ENCODE data around the gene MORC2. TPM values are rescaled to one million over a fixed set of nuclear protein-coding genes. Genes with fewer than 3 reads are reported as not detected.

Gene MORC2
- total RNA-seq, 1 experiment from 2014 or later = 60.3 TPM

GRCh38 chr22:30881361-30882183 is 87.0 kb downstream of the MORC2 start:
- no peak for DNase-seq (ENCODE audit: low spot score)
- Histone ChIP-seq H3K27ac (ENCODE audit: low read depth, low read length, poor library complexity, severe bottlenecking) (no peak overlapping the region), H3K4me1 (ENCODE audit: insufficient read depth, low read length, poor library complexity, severe bottlenecking) (peaks cover 21% of the 10 kb centered on the region), H3K4me3 (ENCODE audit: low read depth, low read length, poor library complexity, severe bottlenecking) (no peak overlapping the region), H3K9me3 (ENCODE audit: low read depth, low read length, poor library complexity, severe bottlenecking) (no peaks in the 10 kb centered on the region), H3K27me3 (replicated peaks; ENCODE audit: insufficient read depth, low read depth, low read length, poor library complexity) (no peaks in the 10 kb centered on the region), H3K36me3 (ENCODE audit: insufficient read depth, low read length, poor library complexity, severe bottlenecking) (no peaks in the 10 kb centered on the region)
- ChIA-PET CTCF (no interaction called here), POLR2A (ENCODE audit: low non-redundant PET) (no interaction called here)
- TF ChIP-seq EZH2 (IDR thresholded peaks at IDR 0.05; ENCODE audit: borderline replicate concordance, low read depth, low read length, poor library complexity, severe bottlenecking) (no peak), CTCF (conservative IDR thresholded peaks at IDR 0.05; ENCODE audit: low read depth, low read length) (no peak)
- intact Hi-C loops (cut with micrococcal nuclease; ENCODE audit: unreplicated experiment) = no loop called here
- BruUV-seq (replicated peaks) = no TSS peak

- BruUV-seq (replicated peaks) = no TSS peak
- Histone ChIP-seq H3K4me1 (ENCODE audit: insufficient read depth, low read length, poor library complexity, severe bottlenecking) (peaks cover 22% of the 10 kb centered on the region), H3K36me3 (ENCODE audit: insufficient read depth, low read length, poor library complexity, severe bottlenecking) (no peaks in the 10 kb centered on the region), H3K27ac (ENCODE audit: low read depth, low read length, poor library complexity, severe bottlenecking) (no peak overlapping the region), H3K27me3 (replicated peaks; ENCODE audit: insufficient read depth, low read depth, low read length, poor library complexity) (no peaks in the 10 kb centered on the region), H3K9me3 (ENCODE audit: low read depth, low read length, poor library complexity, severe bottlenecking) (no peaks in the 10 kb centered on the region), H3K4me3 (ENCODE audit: low read depth, low read length, poor library complexity, severe bottlenecking) (no peak overlapping the region)
- CTCF ChIA-PET = no interaction called here
- no peak for TF ChIP-seq EZH2 (IDR thresholded peaks at IDR 0.05; ENCODE audit: borderline replicate concordance, low read depth, low read length, poor library complexity, severe bottlenecking)
- TF ChIP-seq CTCF (conservative IDR thresholded peaks at IDR 0.05; ENCODE audit: low read depth, low read length) = no peak
- intact Hi-C loops (cut with micrococcal nuclease; ENCODE audit: unreplicated experiment) = no loop called here
- no peak for DNase-seq (ENCODE audit: low spot score)
- POLR2A ChIA-PET (ENCODE audit: low non-redundant PET) = no interaction called here
Observed at GRCh38 chr22:30880847-30881246, 87.7 kb downstream of the MORC2 start.

- Histone ChIP-seq H3K9me3 (ENCODE audit: low read depth, low read length, poor library complexity, severe bottlenecking) (no peaks in the 10 kb centered on the region), H3K4me3 (ENCODE audit: low read depth, low read length, poor library complexity, severe bottlenecking) (no peak overlapping the region), H3K27ac (ENCODE audit: low read depth, low read length, poor library complexity, severe bottlenecking) (no peak overlapping the region), H3K4me1 (ENCODE audit: insufficient read depth, low read length, poor library complexity, severe bottlenecking) (peaks cover 22% of the 10 kb centered on the region), H3K27me3 (replicated peaks; ENCODE audit: insufficient read depth, low read depth, low read length, poor library complexity) (no peaks in the 10 kb centered on the region), H3K36me3 (ENCODE audit: insufficient read depth, low read length, poor library complexity, severe bottlenecking) (no peaks in the 10 kb centered on the region)
- ChIA-PET POLR2A (ENCODE audit: low non-redundant PET) (no interaction called here), CTCF (no interaction called here)
- TF ChIP-seq EZH2 (IDR thresholded peaks at IDR 0.05; ENCODE audit: borderline replicate concordance, low read depth, low read length, poor library complexity, severe bottlenecking) (no peak), CTCF (conservative IDR thresholded peaks at IDR 0.05; ENCODE audit: low read depth, low read length) (no peak)
- intact Hi-C loops (cut with micrococcal nuclease; ENCODE audit: unreplicated experiment) = no loop called here
- BruUV-seq (replicated peaks) = no TSS peak
- no peak for DNase-seq (ENCODE audit: low spot score)
Observed at GRCh38 chr22:30880181-30880601, 88.4 kb downstream of the MORC2 start.

All from A673 (cell line).